ENCODE results near the gene C4orf50.

The C4orf50 gene

DNA sequence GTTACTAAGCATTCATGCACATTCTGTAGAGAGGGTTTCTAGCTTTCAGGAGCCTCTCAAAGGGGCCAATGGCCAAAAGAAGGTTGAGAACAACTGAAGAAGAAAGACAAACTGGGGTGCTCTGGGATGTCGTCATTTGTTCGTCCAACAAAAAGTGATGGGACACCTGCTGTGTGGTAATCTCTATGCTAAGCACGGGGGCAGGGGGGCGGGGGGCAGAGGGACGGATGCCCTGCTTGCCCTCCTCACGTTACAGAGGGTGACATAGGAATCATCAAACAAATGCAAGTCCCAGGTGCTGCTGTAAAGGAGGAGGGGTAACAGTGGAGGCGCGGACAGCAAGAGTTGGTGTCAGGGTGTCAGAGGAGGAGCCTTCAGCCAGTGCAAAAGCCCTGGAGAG is 112.5 kb downstream of the C4orf50 start:
- ChIA-PET POLR2A (ENCODE audit: low non-redundant PET) (no interaction called here), CTCF (no interaction called here)
- no peak overlapping the region for H3K27ac ChIP-seq
- DNase-seq (ENCODE audit: low spot score), result no peak
- no peak for TF ChIP-seq CTCF (conservative IDR thresholded peaks at IDR 0.05; ENCODE audit: low read depth)

- no peak for TF ChIP-seq CTCF (conservative IDR thresholded peaks at IDR 0.05; ENCODE audit: low read depth)
- no peak overlapping the region for H3K27ac ChIP-seq
- POLR2A ChIA-PET (ENCODE audit: low non-redundant PET), result no interaction called here
- CTCF ChIA-PET, result interaction anchor here (0.6 kb wide), 1 partner anchor 490 kb away, joined by 4 read pairs; no protein-coding TSS in a partner anchor
- DNase-seq (ENCODE audit: low spot score), result no peak
Measured at GRCh38 chr4:5900844-5901243, 117.4 kb downstream of the C4orf50 start.

DNA sequence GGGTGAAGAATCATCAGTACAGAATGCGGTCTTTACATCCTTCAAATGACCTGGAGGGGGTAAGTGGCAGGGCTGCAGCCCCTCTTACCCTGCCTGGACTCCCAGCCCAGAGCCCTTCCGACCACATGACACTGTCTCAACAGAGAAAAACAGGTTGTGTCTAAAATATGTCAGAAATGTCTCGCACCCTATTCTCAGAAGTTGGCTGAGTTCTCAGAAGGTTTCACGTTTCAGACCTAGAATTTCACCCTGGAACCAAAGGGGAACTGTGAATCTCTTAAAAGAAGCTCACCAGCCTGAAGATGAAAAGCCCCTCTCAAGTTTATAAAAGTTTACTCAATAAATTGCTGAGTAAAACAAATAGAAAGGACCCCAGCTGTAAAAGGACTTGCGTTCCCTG is 118.3 kb downstream of the C4orf50 start:
- DNase-seq (ENCODE audit: low spot score), result no peak
- CTCF ChIA-PET, result no interaction called here
- H3K27ac ChIP-seq, result no peak overlapping the region
- POLR2A ChIA-PET (ENCODE audit: low non-redundant PET), result no interaction called here
- no peak for TF ChIP-seq CTCF (conservative IDR thresholded peaks at IDR 0.05; ENCODE audit: low read depth)

DNA sequence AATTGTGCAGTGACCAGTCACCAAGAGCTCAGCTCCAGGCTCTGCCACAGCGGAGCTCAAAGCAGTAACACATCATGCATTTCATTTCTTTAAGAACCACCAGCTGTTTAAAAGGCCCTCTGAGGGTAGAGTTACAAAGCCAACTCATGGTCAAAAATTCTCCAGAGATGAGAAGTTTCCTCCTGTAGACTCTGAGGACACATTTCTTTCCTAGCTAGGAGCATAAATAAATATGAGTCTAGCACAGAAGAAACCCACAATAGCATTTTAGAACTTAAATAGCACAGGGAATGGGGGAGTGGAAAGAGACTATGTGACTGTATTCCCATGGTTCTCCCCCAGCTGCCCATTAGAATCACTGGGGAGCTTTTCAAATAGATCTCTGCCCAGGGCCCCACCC is 118.8 kb downstream of the C4orf50 start:
- no peak for TF ChIP-seq CTCF (conservative IDR thresholded peaks at IDR 0.05; ENCODE audit: low read depth)
- CTCF ChIA-PET, result interaction anchor here (0.6 kb wide), 1 partner anchor 16 kb away, joined by 3 read pairs; no protein-coding TSS in a partner anchor
- DNase-seq (ENCODE audit: low spot score), result no peak
- POLR2A ChIA-PET (ENCODE audit: low non-redundant PET), result no interaction called here
- no peak overlapping the region for H3K27ac ChIP-seq

- POLR2A ChIA-PET (ENCODE audit: low non-redundant PET), result no interaction called here
- CTCF ChIA-PET, result no interaction called here
- no peak overlapping the region for H3K27ac ChIP-seq
- no peak for DNase-seq (ENCODE audit: low spot score)
- no peak for TF ChIP-seq CTCF (conservative IDR thresholded peaks at IDR 0.05; ENCODE audit: low read depth)
Measured at GRCh38 chr4:5897674-5898073, 120.6 kb downstream of the C4orf50 start.

- no peak for DNase-seq (ENCODE audit: low spot score)
- ChIA-PET POLR2A (ENCODE audit: low non-redundant PET) (no interaction called here), CTCF (interaction anchor here (0.6 kb wide), 1 partner anchor 785 kb away, joined by 5 read pairs; no protein-coding TSS in a partner anchor)
- TF ChIP-seq CTCF (conservative IDR thresholded peaks at IDR 0.05; ENCODE audit: low read depth), result no peak
- no peak overlapping the region for H3K27ac ChIP-seq
Measured at GRCh38 chr4:5895287-5895686, 122.9 kb downstream of the C4orf50 start.

GRCh38 chr4:5894266-5894665 is 124.0 kb downstream of the C4orf50 start:
- TF ChIP-seq CTCF (conservative IDR thresholded peaks at IDR 0.05; ENCODE audit: low read depth), result no peak
- CTCF ChIA-PET, result interaction anchor here (0.5 to 0.6 kb wide), 2 partner anchors 900 to 1375 kb away, joined by 3 to 7 read pairs; no protein-coding TSS in a partner anchor
- POLR2A ChIA-PET (ENCODE audit: low non-redundant PET), result no interaction called here
- no peak for DNase-seq (ENCODE audit: low spot score)
- H3K27ac ChIP-seq, result no peak overlapping the region
